GM19043 (cell line): Measurements from ENCODE around the gene GCDH.
"Not testable (repeated sequence)": the region's sequence is repeated elsewhere in the genome, so short reads cannot be mapped to it uniquely, and the experiment has no call there.

ENCODE experiments used
- ATAC-seq: cut with Tn5 transposase; IDR thresholded peaks from one replicate; pipeline ENCODE4 v1.9.1; 2021; ENCODE audit warnings: low read depth; ENCODE audit not compliant: unreplicated experiment

Gene GCDH

GRCh38 chr19:12896460-12896859 lies 5.5 kb downstream of the GCDH start:
- no peak for ATAC-seq

GRCh38 chr19:12899891-12900518 lies 9.0 kb downstream of the GCDH start:
- ATAC-seq: peak; percentile 66

- no peak for ATAC-seq
Observed at GRCh38 chr19:12907166-12907565, 16.2 kb downstream of the GCDH start.

GRCh38 chr19:12912571-12912970 lies 21.6 kb downstream of the GCDH start:
- ATAC-seq: no peak

GRCh38 chr19:12913011-12913561 lies 22.1 kb downstream of the GCDH start:
- ATAC-seq: no peak

- no peak for ATAC-seq
Observed at GRCh38 chr19:12913851-12914690, 23.1 kb downstream of the GCDH start.

GRCh38 chr19:12915860-12916259 lies 24.9 kb downstream of the GCDH start:
- ATAC-seq: not testable (repeated sequence)

- ATAC-seq: no peak
Observed at GRCh38 chr19:12918253-12918652, 27.3 kb downstream of the GCDH start.

GRCh38 chr19:12921047-12921446 lies 30.1 kb downstream of the GCDH start:
- ATAC-seq: no peak

- ATAC-seq: no peak
Observed at GRCh38 chr19:12922959-12923358, 32.0 kb downstream of the GCDH start.

GRCh38 chr19:12924621-12925310 lies 33.8 kb downstream of the GCDH start:
- no peak for ATAC-seq

- no peak for ATAC-seq
Observed at GRCh38 chr19:12930002-12930645, 39.2 kb downstream of the GCDH start.

- no peak for ATAC-seq
Observed at GRCh38 chr19:12932392-12933286, 41.7 kb downstream of the GCDH start.

- no peak for ATAC-seq
Observed at GRCh38 chr19:12933287-12934072, 42.5 kb downstream of the GCDH start, which contains the start of gene FARSA. TSS of gene FARSA (minus strand) at chr19:12933711. CDS start at chr19:12933696, 15 bp downstream.

GRCh38 chr19:12935071-12935470 lies 44.1 kb downstream of the GCDH start:
- ATAC-seq: no peak

GRCh38 chr19:12936582-12936981 lies 45.6 kb downstream of the GCDH start:
- ATAC-seq: no peak

- no peak for ATAC-seq
Observed at GRCh38 chr19:12937093-12937926, 46.4 kb downstream of the GCDH start.
